H9 (cell line): ENCODE data around the gene PDZD4. TPM values are rescaled to one million over a fixed set of nuclear protein-coding genes. Genes with fewer than 3 reads are reported as not detected.

Source experiments
- DNase-seq: peaks from one replicate; pipeline ENCODE4 v3.0.0-alpha.2; 2017
- H2AFZ ChIP-seq: one replicate; pipeline ENCODE4 v1.6.1; 2013; ENCODE audit warnings: mild to moderate bottlenecking, low read length, control low read depth, moderate library complexity
- H2AK5ac ChIP-seq: 2 replicates; pipeline ENCODE4 v1.6.1; 2013; ENCODE audit warnings: low read length, control low read depth, mixed read lengths; ENCODE audit not compliant: insufficient read length
- H2BK120ac ChIP-seq: one replicate; pipeline ENCODE4 v1.6.1; 2013; ENCODE audit warnings: low read depth, mild to moderate bottlenecking, low read length, control low read depth, inconsistent platforms; ENCODE audit not compliant: poor library complexity, severe bottlenecking
- H2BK12ac ChIP-seq: 2 replicates; pipeline ENCODE4 v1.6.1; 2013; ENCODE audit warnings: low read length, control low read depth, mixed read lengths, low read depth; ENCODE audit not compliant: insufficient read length
- H2BK15ac ChIP-seq: 2 replicates; pipeline ENCODE4 v1.6.1; 2013; ENCODE audit warnings: low read depth, low read length, control low read depth
- H2BK20ac ChIP-seq: one replicate; pipeline ENCODE4 v1.6.1; 2013; ENCODE audit warnings: low read depth, mild to moderate bottlenecking, low read length, control low read depth, inconsistent platforms; ENCODE audit not compliant: poor library complexity, severe bottlenecking
- H2BK5ac ChIP-seq: 2 replicates; pipeline ENCODE4 v1.6.1; 2013; ENCODE audit warnings: low read length, control low read depth, mixed read lengths; ENCODE audit not compliant: insufficient read length
- H3K14ac ChIP-seq: 2 replicates; pipeline ENCODE4 v1.6.1; 2013; ENCODE audit warnings: low read length, control low read depth; ENCODE audit not compliant: insufficient read depth
- H3K18ac ChIP-seq: 2 replicates; pipeline ENCODE4 v1.6.1; 2013; ENCODE audit warnings: low read depth, mild to moderate bottlenecking, mixed read lengths, low read length, control low read depth; ENCODE audit not compliant: insufficient read length
- H3K23ac ChIP-seq: 2 replicates; pipeline ENCODE4 v1.6.1; 2013; ENCODE audit warnings: low read length, control low read depth, mixed read lengths, low read depth; ENCODE audit not compliant: insufficient read length
- H3K23me2 ChIP-seq: 2 replicates; pipeline ENCODE4 v1.6.1; 2013; ENCODE audit warnings: low read depth, mild to moderate bottlenecking, mixed read lengths, low read length, control low read depth; ENCODE audit not compliant: insufficient read length, poor library complexity, severe bottlenecking
- H3K27ac ChIP-seq: 2 replicates; pipeline ENCODE4 v1.5.1; 2013; ENCODE audit warnings: low read length, control low read depth, mixed read lengths, low read depth; ENCODE audit not compliant: insufficient read length
- H3K27me3 ChIP-seq: 2 replicates; pipeline ENCODE4 v1.6.1; 2013; ENCODE audit warnings: low read length, control low read depth, inconsistent platforms; ENCODE audit not compliant: insufficient read depth
- H3K4ac ChIP-seq: 2 replicates; pipeline ENCODE4 v1.6.1; 2013; ENCODE audit warnings: low read depth, mild to moderate bottlenecking, control low read depth, inconsistent platforms, low read length, moderate library complexity
- H3K4me1 ChIP-seq: 2 replicates; pipeline ENCODE4 v1.6.1; 2013; ENCODE audit warnings: low read length, control low read depth, inconsistent platforms; ENCODE audit not compliant: insufficient read depth
- H3K4me2 ChIP-seq: 2 replicates; pipeline ENCODE4 v1.6.1; 2013; ENCODE audit warnings: low read length, control low read depth, mixed read lengths; ENCODE audit not compliant: insufficient read length, insufficient read depth
- H3K56ac ChIP-seq: 2 replicates; pipeline ENCODE4 v1.6.1; 2013; ENCODE audit warnings: low read depth, mild to moderate bottlenecking, mixed read lengths, low read length, control low read depth; ENCODE audit not compliant: insufficient read length
- H3K79me1 ChIP-seq: 2 replicates; pipeline ENCODE4 v1.6.1; 2013; ENCODE audit warnings: low read depth, mild to moderate bottlenecking, moderate library complexity, low read length, control low read depth, inconsistent platforms; ENCODE audit not compliant: insufficient read depth, poor library complexity, severe bottlenecking
- H3K79me2 ChIP-seq: 2 replicates; pipeline ENCODE4 v1.6.1; 2013; ENCODE audit warnings: low read length, control low read depth, inconsistent platforms; ENCODE audit not compliant: insufficient read depth
- H3K9ac ChIP-seq: 2 replicates; pipeline ENCODE4 v1.6.1; 2013; ENCODE audit warnings: low read length, control low read depth, mixed read lengths; ENCODE audit not compliant: insufficient read length; ENCODE audit errors: extremely low read depth
- H3K9me3 ChIP-seq: one replicate; pipeline ENCODE4 v1.6.1; 2013; ENCODE audit warnings: low read depth, low read length, inconsistent platforms; ENCODE audit not compliant: control insufficient read depth
- H3T11ph ChIP-seq: one replicate; pipeline ENCODE4 v1.6.1; 2013; ENCODE audit warnings: mild to moderate bottlenecking, low read length, control low read depth, inconsistent platforms
- H4K20me1 ChIP-seq: one replicate; pipeline ENCODE4 v1.6.1; 2013; ENCODE audit not compliant: control insufficient read depth, insufficient read length, insufficient read depth
- H4K5ac ChIP-seq: 2 replicates; pipeline ENCODE4 v1.6.1; 2013; ENCODE audit warnings: low read depth, mild to moderate bottlenecking, mixed read lengths, low read length, control low read depth; ENCODE audit not compliant: insufficient read length
- H4K8ac ChIP-seq: replicated peaks from 2 replicates; pipeline ENCODE4 v1.6.1; 2013; ENCODE audit warnings: low read length, control low read depth, mixed read lengths, low read depth; ENCODE audit not compliant: insufficient read length
- H4K91ac ChIP-seq: 2 replicates; pipeline ENCODE4 v1.6.1; 2013; ENCODE audit warnings: low read depth, mild to moderate bottlenecking, moderate library complexity, mixed read lengths, low read length, control low read depth; ENCODE audit not compliant: insufficient read length
- H3K27ac Mint-ChIP-seq, 3 experiments: 2 replicates in 2 of 3; 3 replicates in 1 of 3; pipeline ENCODE4 v1.8.0; 2020 to 2021; ENCODE audit warnings: mixed read lengths in 3 of 3, mild to moderate bottlenecking in 1 of 3, moderate library complexity in 1 of 3
- H3K27me3 Mint-ChIP-seq: 2 replicates; pipeline ENCODE4 v1.8.0; 2021; ENCODE audit warnings: low read depth, mild to moderate bottlenecking, moderate library complexity, mixed read lengths
- H3K36me3 Mint-ChIP-seq, 3 experiments: 2 replicates in 2 of 3; 3 replicates in 1 of 3; pipeline ENCODE4 v1.8.0; 2020 to 2021; ENCODE audit warnings: low read depth in 3 of 3, mixed read lengths in 3 of 3; ENCODE audit not compliant: insufficient read depth in 1 of 3
- H3K4me1 Mint-ChIP-seq, 2 experiments: 2 replicates each; pipeline ENCODE4 v1.8.0; 2020; ENCODE audit warnings: mixed read lengths in 2 of 2
- H3K4me3 Mint-ChIP-seq, 2 experiments: 2 replicates in 1 of 2; 3 replicates in 1 of 2; pipeline ENCODE4 v1.8.0; 2020 to 2021; ENCODE audit warnings: mild to moderate bottlenecking in 2 of 2, mixed read lengths in 2 of 2, moderate library complexity in 1 of 2
- H3K9me3 Mint-ChIP-seq, 2 experiments: 2 replicates in 1 of 2; 3 replicates in 1 of 2; pipeline ENCODE4 v1.8.0; 2020; ENCODE audit warnings: mild to moderate bottlenecking in 2 of 2, mixed read lengths in 2 of 2, moderate library complexity in 1 of 2
- WGBS: extraction: QIAGEN DNeasy Blood & Tissue Kit; methylation state at CpG from one replicate; pipeline ENCODE4 v1.1.7; 2013; ENCODE audit warnings: missing lambda C conversion rate, low lambda C conversion rate, mixed read lengths; ENCODE audit not compliant: insufficient read length; ENCODE audit errors: extremely low coverage; 5-methylcytosine and 5-hydroxymethylcytosine counted together
- total RNA-seq: library from RNA; stranded (reverse); gene quantifications from 2 replicates; pipeline ENCODE4 v1.2.1, GENCODE V29; 2021
- TF ChIP-seq, protein P1 (sequence below): fragments of 200-600 bp; sonication (generic); conservative IDR thresholded peaks from 3 replicates; pipeline ENCODE4 v1.8.0; 2021; ENCODE audit warnings: antibody characterized with exemption, mild to moderate bottlenecking

The PDZD4 gene
- total RNA-seq, 1 experiment from 2014 or later = 110 TPM

DNA sequence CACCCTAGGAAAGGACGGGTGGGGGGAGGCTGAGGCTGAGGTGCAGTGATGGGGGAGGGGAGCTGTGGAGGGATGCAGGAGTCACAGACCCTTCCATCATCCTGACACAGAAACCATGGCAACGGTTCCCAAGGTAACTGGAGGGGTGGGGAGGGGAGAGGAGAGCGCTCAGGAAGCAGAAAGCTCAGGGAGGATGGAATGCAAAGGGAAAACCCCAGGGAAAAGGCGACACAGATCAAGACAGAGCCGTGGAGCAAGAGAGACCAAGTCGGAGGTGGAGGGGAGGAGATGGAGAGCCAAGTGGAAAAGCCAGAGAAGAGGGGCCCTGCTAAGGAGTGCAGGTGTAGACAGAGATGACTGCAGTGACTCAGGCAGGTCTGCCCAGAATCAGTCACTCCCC lies 41.1 kb upstream of the PDZD4 start:
- no peak for DNase-seq
- Mint-ChIP-seq H3K27ac (no peak overlapping the region), H3K36me3 (peaks cover 8 to 36% (median 23%) of the 10 kb centered on the region in 3 experiments; a peak in 6 of 7 replicates), H3K9me3 (peaks cover 63 to 90% of the 10 kb centered on the region in 2 experiments), H3K27me3 (no peaks in the 10 kb centered on the region; the same call in 1 of the 2 replicates), H3K4me1 (peaks cover 7 to 31% of the 10 kb centered on the region in 2 experiments), H3K4me3 (no peak overlapping the region)
- Histone ChIP-seq H4K20me1 (no peaks in the 10 kb centered on the region), H4K91ac (no peak overlapping the region), H3K14ac (no peak overlapping the region), H2BK120ac (no peak overlapping the region), H4K5ac (no peak overlapping the region), H3K23me2 (no peaks in the 10 kb centered on the region), H3K9me3 (peaks cover 6% of the 10 kb centered on the region), H3K79me1 (no peaks in the 10 kb centered on the region), H3K27ac (no peak overlapping the region), H3T11ph (no peak overlapping the region), H3K4me1 (no peaks in the 10 kb centered on the region; the same call in 1 of the 2 replicates), H3K27me3 (no peaks in the 10 kb centered on the region), H2BK5ac (no peak overlapping the region), H2AK5ac (no peak overlapping the region), H3K56ac (no peak overlapping the region), H3K9ac (no peak overlapping the region), H2AFZ (no peak overlapping the region), H3K4ac (no peak overlapping the region), H2BK15ac (no peak overlapping the region), H3K4me2 (no peak overlapping the region), H3K79me2 (no peaks in the 10 kb centered on the region), H3K23ac (no peak overlapping the region), H3K18ac (no peak overlapping the region), H4K8ac (no peak overlapping the region), H2BK12ac (no peak overlapping the region), H2BK20ac (no peak overlapping the region)
- TF ChIP-seq, protein P1, sequence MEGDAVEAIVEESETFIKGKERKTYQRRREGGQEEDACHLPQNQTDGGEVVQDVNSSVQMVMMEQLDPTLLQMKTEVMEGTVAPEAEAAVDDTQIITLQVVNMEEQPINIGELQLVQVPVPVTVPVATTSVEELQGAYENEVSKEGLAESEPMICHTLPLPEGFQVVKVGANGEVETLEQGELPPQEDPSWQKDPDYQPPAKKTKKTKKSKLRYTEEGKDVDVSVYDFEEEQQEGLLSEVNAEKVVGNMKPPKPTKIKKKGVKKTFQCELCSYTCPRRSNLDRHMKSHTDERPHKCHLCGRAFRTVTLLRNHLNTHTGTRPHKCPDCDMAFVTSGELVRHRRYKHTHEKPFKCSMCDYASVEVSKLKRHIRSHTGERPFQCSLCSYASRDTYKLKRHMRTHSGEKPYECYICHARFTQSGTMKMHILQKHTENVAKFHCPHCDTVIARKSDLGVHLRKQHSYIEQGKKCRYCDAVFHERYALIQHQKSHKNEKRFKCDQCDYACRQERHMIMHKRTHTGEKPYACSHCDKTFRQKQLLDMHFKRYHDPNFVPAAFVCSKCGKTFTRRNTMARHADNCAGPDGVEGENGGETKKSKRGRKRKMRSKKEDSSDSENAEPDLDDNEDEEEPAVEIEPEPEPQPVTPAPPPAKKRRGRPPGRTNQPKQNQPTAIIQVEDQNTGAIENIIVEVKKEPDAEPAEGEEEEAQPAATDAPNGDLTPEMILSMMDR = no peak
- no CpG with 5 or more reads among the region's 6 CpGs for WGBS
